Stimulated activated naive CD8-positive, alpha-beta T cell treated with anti-CD3 and anti-CD28 coated beads, Interleukin-15, Interleukin-2, amounts not matched to agents 100 U/mL and 50 U/mL, for 24 hours (primary cell): ENCODE results near the gene TXLNA.

Experiments
- ATAC-seq: fragments of 150-1000 bp; cut with Tn5 transposase; one replicate; pipeline ENCODE4 v1.10.0; 2021
- DNase-seq: peaks from one replicate; pipeline ENCODE4 v3.0.0; 2021

TXLNA gene

DNA sequence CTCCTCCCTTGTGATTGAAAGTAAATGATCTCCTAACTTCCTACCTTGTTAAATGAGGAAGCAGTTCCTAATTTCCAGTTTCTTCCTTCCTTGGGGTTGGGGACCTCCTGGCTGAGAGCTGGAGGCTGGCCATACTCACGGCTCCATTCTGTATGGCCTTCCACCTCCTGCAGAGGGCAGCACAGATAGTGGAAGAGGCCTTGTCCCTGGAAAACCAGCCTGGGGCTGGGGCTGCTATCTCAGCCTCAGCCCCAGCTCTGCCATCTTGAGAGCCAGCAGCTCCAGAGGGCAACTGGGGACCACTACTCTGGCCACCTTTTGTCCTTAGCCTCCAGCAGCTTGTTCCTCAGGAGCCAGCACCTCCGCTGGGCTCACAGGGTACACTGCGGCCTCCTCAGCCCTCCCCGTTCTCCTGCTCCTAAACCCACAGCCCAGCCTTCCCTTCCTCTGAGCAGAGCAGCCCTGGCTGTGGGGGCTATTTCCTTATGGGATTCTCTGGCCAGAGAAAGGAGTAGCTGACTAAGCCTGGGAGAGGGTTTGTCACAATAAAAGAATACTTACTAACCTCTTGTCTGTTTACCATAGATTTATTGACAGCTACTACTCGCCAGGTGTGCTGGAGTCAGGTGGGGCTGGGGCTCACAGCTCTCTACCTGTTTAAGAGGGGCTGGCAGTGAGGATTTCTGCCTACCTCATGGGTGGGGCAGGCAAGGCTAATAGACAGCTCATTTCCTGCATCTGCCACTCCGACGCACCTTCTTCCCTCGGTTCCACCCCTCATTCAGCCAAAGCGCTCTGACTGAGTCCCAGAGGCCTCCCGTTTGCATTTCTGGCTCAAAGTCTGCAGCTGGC is 36.4 kb downstream of the TXLNA start:
- DNase-seq: peak; percentile 72

DNA sequence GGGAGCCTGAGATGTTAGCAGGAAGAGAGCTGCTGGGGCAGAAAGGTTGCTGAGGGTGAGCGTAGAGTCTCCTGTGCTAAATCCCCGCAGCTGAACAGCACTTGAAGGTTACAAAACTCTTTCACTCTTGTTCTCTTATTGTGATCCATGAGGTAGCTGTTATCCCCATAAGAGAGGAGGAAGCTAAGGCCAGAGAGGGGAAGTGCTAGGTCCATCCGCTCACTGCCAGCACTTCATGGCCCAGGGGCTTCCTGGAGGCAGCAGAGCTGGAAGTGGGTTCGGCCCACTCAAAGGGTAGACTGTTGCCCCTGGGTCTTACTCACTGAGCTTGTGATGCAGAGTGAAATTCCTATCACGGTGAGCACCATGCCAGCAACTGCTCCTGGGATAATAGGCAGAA is 37.1 kb downstream of the TXLNA start:
- DNase-seq: no peak
- ATAC-seq: no peak

More for the DNA sequence above, 36.4 kb downstream of the TXLNA start:
- ATAC-seq: peak; percentile 76

DNA sequence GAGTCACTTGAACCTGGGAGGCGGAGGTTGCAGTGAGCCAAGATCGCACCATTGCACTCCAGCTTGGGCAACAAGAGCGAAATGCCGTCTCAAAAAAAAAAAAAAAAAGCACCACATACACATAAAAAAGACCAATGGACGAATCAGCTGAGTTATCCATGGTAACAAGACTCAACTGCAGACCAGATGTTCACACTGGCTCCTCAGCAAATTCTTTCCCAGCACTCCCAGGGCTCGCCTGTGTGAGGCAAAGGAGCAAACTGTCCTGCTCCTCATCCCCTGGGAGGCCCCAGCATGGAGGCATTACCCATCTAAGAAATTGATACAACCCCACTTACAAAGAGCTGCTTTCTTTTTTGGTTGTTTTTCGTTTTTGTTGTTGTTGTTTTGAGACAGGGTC is 39.5 kb downstream of the TXLNA start:
- DNase-seq: no peak

DNA sequence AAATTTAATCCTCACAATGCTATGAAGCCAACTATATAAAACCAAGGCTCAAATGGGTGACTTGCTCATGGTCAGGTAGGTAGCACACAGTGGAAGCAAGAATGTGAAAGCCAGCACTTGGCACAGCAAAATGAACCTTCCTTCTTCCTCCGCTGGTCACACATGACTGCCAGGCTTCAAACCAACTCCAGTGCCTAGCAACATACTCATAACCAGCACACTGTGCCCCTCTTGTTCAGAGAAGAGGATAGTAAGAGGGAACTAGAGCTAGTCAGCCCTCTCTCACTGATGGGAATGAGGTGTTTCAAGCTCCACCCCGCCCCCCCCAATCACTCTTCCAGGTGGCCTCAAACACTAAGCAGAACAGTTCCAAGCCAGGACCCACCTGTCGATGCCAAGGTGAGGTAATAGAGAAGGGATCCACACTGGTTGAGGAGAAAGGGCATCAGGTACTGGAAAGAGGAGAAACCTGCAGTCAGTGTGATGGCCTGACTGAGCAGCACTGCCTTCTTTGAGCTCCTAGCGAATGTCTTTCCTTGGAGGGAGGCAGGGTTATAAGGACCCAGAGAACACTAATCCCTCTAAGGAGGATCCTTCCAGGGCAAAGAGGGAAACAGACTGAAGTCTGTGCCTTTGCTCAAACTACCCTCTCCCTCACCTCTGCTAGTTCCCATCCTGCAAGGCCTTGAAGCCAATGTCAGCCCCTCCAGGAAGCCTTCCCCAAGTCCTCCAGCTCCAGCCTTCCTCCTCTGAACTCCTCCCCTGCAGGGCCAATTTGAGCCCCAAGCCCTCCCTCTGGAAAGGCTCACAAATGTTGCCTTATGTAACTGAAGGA is 41.5 kb downstream of the TXLNA start:
- DNase-seq: no peak
- ATAC-seq: no peak

More for the DNA sequence above, 39.5 kb downstream of the TXLNA start:
- ATAC-seq: no peak

DNA sequence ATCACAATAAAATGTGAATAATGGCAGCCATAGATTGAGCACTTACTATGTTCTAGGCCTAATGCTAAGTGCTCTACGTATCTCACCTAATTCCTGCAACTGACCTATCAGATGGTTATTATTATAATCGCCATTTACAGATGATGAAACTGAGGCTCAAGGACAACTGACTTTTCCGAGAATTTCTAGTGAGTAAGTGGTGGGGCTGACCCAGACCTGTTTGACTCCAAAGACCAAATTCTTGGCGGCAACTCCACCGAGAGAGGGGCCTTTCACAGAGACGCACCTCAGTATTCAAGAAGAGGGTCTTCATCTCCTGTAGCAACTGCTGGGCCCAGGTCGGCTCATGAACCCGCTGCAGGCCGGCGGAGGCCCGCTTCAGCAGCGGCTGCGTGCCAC is 42.1 kb downstream of the TXLNA start:
- ATAC-seq: no peak
- DNase-seq: no peak

DNA sequence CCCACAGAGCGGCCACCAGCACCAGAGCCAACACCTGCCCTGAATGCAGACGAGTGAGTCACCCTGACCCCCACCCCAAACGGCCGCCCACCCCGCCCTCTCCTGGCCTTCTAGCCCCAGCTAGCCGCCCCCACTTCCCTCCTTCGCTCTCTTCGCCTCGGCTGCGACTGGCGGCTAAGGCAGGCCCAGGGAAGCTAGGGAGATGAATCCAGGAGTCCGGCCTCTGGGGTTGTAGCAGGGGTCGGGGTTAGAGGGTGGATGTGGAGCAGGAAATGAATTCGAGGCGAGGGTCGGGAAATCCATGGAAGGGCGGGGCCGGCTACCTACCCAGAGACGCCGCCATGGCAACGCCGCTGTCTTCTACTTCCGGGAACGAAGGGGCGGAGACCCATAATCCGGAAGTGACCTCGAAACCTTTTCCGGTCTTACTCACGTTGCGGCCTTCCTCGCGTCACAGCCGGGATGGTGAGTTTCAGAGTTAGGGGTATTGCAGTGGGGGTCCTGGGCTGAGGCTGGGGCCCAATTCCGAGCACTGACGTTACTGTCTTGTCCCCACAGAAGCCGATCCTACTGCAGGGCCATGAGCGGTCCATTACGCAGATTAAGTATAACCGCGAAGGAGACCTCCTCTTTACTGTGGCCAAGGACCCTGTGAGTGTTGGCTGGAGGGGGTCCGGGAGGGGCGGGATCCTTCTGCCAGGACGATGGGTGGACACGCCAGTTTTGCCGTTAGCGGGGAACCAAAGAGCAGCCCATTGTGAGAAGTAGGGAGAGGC is 42.7 kb downstream of the TXLNA start, which contains the start of the genes EIF3I and TMEM234:
EIF3I (plus strand) TSS at position 428 of the 776 bp plus-strand sequence; CDS start at position 463, 35 bp downstream.
TMEM234 (minus strand) TSS at position 374 of the 776 bp plus-strand sequence; CDS start at position 343, 31 bp downstream.
- ATAC-seq (peak; percentile 94), DNase-seq (peak; percentile 91)

DNA sequence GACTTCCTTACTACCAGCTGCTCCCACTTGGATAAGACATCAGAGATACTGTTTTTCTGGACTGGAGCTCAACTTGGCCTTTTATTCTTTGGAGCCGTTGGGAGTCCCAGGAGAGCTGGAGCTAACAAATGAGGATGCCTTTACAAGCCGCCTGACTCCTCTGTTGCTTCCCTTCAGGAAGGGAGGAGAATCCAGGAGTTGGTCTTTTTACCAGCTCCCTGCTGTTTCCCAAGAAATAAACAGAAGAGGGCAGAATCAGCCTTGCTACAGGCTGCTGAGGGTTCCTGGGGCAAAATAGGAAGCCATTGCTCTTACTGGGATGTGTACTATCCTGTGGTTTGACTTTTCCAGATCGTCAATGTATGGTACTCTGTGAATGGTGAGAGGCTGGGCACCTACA is 44.2 kb downstream of the TXLNA start:
- DNase-seq: no peak
- ATAC-seq: no peak

DNA sequence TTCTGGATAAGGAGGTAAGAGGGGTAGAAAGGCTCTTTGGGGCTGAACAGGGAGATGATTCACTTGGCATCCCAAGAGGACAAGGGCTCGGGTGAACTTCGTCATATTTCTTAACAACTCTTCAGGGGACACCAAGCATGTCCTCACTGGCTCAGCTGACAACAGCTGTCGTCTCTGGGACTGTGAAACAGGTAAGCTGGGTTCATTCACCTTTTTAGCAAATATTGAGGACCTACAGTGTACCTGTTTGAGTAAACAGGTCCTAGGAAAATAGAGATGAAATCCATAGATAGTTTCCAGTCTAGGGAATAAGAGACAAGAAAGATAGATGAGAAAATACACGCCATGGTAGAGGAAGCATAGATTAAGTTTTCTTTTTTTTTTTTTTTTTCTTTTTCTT is 44.8 kb downstream of the TXLNA start:
- ATAC-seq: no peak
- no peak for DNase-seq

DNA sequence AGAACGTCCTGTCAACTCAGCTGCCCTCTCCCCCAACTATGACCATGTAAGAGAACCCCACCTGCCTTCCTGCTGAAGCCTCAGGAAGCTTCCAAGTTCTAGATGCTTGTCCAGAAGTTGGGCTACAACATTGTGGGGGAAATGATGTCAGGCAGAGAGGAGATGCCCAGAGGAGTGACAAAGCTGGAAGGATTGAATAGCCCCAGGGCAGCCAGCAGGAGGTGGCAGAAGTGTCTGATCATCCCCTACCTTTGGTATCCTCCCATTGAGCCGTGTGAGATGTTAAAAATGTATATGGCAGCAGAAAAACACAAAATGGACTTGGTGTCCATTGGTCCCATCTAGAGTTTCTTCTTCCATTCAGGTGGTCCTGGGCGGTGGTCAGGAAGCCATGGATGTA is 49.3 kb downstream of the TXLNA start:
- ATAC-seq: no peak
- DNase-seq: no peak

DNA sequence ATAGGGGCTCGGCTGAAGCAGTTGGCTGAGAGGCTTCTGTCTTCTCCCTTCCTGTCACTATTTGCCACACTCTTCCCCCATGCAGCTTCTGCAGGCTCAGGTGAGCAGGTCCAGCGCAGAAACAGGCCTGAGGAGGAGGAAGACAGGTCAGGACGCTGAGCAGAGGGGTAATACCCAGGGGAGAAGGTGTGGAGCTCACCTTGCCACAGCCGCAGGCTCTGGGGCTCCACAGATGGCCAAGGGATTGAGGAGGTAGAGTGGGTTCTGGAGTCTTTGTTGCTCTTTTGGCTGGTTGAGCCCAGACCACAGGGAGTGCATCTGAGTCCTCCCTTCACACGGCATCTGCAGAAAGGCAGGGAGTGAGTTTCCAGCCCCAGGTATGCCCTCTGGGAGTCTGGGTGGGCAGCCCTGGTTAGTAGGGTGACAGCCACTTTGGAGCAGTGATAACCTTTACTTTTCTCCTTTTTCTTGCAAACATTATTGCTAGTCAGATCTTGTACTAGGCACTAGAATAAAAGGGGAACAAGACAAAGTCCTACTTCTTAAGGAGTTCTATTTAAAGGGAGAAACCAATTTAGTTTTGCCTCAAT is 52.5 kb downstream of the TXLNA start:
- ATAC-seq (no peak), DNase-seq (no peak)

DNA sequence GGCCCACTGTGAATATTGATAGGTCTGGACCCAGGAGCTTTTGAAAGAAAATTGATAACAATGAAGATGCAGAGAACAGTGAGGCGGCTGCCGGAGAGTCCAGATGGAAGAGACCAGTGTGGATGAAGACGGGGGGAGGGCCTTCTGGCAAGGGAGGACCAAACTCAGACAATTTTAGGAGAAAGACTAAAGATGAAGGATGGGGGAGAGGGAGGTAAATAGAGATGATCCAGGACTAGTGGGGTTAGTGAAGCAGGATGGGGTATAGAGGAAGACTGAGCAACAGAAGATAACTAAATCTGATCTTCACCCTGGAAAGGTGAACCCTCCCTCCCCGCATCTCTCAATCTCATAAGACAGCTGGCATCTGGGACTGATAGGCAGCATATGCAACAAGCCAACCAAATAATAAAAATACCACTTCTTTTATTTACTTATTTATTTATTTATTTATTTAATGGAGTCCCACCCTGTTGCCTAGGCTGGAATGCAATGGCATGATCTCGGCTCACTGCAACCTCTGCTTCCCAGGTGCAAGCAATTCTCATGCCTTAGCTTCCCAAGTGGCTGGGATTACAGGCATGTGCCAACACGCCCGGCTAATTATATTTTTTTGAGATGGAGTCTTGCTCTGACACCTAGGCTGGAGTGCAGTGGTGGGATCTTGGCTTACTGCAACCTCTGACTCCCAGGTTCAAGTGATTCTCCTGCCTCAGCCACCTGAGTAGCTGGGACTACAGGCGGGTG is 53.3 kb downstream of the TXLNA start:
- ATAC-seq (no peak), DNase-seq (no peak)

DNA sequence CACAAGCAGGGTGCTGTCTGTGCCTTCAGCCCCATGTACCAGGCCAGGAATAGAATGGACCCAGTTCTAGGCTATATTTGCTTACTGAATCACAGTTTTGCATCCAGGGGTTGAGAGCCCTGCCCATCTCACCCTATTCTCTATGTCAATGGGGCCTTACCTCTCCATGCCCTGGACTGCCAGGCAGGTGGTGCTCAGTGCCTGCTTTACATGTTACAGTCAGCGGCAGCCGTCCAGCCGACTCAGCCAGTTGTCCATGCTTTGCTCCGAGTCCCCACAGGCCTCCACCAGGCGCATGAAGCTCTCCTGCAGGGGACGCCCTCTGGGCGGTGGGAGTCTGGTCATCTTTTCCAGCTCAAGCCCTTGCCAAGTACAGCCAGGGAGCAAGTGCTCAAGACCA is 55.3 kb downstream of the TXLNA start:
- no peak for DNase-seq
- no peak for ATAC-seq

DNA sequence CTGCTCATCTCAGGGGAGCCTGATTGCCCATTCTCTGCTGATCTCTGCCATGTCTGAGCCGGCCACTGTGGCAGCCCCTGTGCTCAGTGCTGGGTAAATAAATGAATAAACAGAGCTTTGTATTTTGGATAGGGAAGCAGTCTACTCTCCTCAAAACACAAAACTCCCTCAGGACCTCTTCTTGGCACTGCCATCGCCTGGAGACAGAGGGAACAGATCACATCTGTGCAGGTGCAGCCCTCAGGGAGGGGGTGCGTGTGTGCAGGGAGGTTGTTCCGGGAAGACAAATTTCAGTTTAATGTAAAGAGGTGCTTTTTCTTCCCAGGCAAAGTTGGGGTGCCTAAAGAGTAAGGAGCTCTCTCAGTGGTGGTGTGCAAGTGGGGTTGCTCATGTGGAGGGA is 59.9 kb downstream of the TXLNA start:
- ATAC-seq (no peak), DNase-seq (no peak)

DNA sequence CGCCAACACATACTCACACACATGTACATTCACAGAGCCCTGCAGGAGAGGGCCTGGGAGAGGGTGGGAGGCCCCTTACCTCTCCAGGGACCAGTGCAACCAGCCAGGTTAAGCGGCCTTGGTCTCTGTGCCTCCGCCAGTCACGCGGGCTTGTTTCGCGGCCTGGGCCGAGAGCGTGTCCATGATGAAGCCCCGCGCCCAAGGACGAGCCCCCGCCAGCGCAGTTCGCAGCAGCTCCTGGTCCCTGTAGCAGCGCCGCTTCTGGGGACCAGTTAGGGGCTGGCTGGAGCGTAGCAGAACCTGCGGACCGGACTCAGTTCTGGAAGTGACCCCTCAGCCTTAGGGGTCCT is 60.3 kb downstream of the TXLNA start:
- ATAC-seq: no peak

DNA sequence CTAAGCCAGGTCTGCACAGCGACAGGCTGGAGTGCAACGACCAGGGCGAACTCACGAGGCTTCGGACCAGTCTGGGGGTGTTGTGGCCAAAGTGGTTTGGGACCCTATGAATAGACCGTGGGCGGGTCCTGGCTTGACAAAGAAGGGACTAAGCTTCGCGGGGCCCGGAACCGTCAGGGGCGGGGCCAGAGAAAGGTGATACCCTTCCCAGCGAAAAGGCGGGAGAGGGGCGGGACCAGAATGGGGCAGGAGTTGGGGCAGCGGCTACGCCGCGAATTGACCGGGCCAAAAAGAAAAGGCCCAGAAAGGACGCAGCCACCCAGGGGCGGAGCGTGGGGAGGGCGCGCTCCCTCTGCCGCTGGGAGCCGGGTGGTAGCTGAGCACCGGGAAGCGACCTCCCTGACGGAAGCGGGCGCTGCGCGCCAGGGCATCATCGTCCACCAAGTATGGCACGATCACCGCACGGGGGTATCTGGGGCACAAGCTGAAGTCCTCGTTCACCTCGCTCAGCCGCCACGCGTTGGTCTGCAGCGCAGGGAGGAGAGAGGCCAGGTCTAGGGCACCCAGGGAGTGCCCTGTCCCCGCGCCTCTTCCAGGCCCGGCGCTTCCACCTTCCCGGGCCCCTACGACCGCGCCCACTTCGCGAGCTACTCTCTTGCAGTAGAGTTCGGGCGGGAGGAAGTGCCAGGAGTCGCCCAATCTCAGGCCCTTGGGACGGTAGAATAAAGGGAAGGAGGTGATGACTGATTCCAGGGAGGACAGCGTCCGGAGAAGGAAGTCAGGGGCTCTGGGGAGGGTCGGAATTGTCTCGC is 60.9 kb downstream of the TXLNA start:
- ATAC-seq (peak; percentile 71), DNase-seq (peak; percentile 65)

More for the DNA sequence above, 60.3 kb downstream of the TXLNA start:
- no peak for DNase-seq

DNA sequence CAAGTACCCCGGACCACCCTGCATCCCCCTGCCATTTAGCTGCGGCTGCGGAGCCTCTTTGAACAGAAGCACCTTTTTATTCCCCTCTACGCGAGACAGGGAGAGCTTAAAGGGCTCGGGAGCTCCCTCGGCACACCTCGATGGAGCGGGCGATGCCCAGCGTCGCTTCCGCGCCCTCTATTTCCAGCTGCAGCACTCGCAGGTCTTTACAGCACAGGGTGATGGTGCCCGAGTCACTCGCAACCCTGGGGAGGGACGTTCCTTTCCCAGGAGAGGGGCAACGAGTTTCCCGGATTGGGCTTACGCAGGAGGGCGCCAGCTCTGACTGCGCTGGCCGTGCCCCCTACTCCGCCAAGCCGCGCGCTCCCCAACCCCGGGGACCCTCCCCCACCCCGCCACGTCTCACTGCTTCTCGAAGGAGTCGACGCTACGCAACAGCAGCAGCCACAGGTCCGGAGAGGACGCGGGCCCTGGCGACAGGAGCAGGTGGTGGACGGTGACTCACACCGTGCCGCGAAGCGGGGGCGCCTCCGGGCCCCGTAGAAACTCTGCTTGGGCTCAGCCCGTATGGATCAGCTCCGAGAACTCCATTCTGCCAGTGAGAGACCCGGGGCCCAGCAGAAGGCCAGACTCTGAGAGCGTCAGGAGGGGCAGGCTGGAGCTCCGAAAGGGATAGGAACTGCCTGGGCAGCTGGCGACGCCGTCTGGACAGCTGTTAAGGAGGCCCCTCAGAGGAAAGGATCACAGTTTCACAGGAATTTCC is 61.7 kb downstream of the TXLNA start:
- DNase-seq: peak; percentile 57
- ATAC-seq: peak; percentile 71

DNA sequence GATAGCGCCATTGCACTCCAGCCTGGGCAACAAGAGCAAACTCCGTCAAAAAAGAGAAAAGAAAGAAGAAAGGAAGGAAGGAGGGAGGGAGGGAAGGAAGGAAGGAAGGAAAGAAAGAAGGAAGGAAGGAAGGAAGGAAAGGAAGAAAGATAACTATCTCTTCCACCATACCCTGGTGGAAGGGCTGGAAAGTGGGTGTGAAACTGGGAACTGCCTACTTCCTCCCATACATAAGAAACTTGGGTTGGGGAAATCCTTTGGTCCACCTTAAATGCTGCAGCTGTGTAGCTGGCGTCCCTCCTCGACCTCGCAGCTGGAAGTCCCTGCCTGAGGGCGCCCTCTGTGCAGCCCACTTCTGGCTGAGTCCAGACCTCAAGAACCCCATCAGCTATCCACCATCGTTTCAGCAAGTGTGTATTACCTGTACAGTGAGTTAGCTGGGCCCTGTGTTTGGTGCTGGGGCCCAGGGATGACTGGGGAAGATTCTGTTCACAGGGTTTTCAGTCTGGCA is 62.9 kb downstream of the TXLNA start:
- ATAC-seq: no peak
- DNase-seq: no peak

DNA sequence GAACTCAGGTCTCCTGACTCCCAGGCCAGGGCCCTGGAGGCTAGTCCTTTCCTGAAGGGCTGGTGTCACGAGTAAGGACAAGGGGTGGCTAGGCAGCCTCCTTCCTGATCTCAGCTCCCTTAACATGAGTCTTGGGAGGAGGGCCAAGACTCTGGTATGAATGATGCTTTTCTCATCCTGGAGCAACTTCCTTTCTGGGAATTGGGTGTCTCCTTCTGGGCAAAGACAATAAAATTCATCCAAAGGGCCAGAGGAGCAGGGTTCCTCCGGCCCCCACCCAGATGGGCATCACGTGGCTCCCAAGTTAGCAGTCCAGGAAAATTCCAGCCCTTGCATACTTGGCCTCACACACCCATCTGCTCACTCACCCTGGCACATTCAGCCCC is 67.4 kb downstream of the TXLNA start, which contains the start of gene FAM167B:
FAM167B (plus strand) TSS at position 335 of the 386 bp plus-strand sequence. CDS start 200 bp downstream, outside the sequence.
- no peak for DNase-seq
- ATAC-seq: no peak

DNA sequence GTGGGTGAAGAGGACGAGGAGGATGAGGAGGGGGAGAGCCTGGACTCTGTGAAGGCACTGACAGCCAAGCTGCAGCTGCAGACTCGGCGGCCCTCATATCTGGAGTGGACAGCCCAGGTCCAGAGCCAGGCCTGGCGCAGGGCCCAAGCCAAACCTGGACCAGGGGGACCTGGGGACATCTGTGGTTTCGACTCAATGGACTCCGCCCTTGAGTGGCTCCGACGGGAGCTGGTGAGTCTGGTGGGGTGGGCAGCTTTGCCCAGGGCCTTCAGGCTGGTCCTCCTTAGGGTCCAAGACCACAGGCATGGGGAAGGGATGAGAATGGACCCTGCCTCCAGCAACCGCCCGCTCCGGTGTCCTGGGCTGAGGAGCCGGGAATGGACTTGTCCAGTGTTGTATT is 68.0 kb downstream of the TXLNA start:
- ATAC-seq: no peak
- DNase-seq: no peak
